HEK293 (cell line): Measurements from ENCODE around the gene FAM167B.

Experiments
- CTCF ChIA-PET: fragments of 350-600 bp; formaldehyde crosslinking; extraction: SDS; loops from one replicate; lab custom pipeline; 2021; ENCODE audit warnings: antibody characterized with exemption; lab: Yijun Ruan, JAX
- POLR2A ChIA-PET: fragments of 300-600 bp; formaldehyde crosslinking; extraction: SDS; loops from one replicate; lab custom pipeline; 2020; ENCODE audit warnings: antibody characterized with exemption, inconsistent platforms; lab: Yijun Ruan, JAX
- H3K27ac ChIP-seq: fragments of 200-500 bp; sonication (Bioruptor generic); 2 replicates; pipeline ENCODE4 v1.5.1; 2014; ENCODE audit warnings: low read depth, low read length, control low read depth, inconsistent platforms; ENCODE audit errors: extremely low read depth
- H3K36me3 ChIP-seq, 2 experiments: fragments of 200-500 bp in 1 of 2; sonication (Bioruptor generic) in 1 of 2; 1 replicate in 1 of 2; 2 replicates in 1 of 2; pipeline ENCODE4 v1.5.1; 2014 to 2017; ENCODE audit warnings: inconsistent platforms in 2 of 2, low read length in 2 of 2; ENCODE audit not compliant: control insufficient read depth in 2 of 2, insufficient read depth in 1 of 2
- H3K4me1 ChIP-seq: fragments of 200-500 bp; sonication (Bioruptor generic); 2 replicates; pipeline ENCODE4 v1.5.1; 2014; ENCODE audit warnings: mild to moderate bottlenecking, low read length, inconsistent platforms; ENCODE audit not compliant: control insufficient read depth, insufficient read depth
- H3K4me3 ChIP-seq: 2 replicates; pipeline ENCODE4 v1.5.1; 2011; ENCODE audit warnings: low read depth, mild to moderate bottlenecking, control low read depth, low read length, moderate library complexity
- H3K9me3 ChIP-seq: fragments of 200-500 bp; sonication (Bioruptor generic); 2 replicates; pipeline ENCODE4 v1.5.1; 2014; ENCODE audit warnings: low read depth, low read length, inconsistent platforms; ENCODE audit not compliant: control insufficient read depth, insufficient read depth
- RBAK ChIP-seq: fragments of 450-650 bp; formaldehyde crosslinking; IDR thresholded peaks from 2 replicates; pipeline ENCODE4 v1.5.1; 2016; ENCODE audit warnings: missing biosample characterization, missing genetic modification characterization
- SCRT2 ChIP-seq: fragments of 450-650 bp; formaldehyde crosslinking; IDR thresholded peaks from 2 replicates; pipeline ENCODE4 v1.5.1; 2016; ENCODE audit warnings: missing biosample characterization, missing genetic modification characterization
- ZBTB1 ChIP-seq: fragments of 450-650 bp; formaldehyde crosslinking; IDR thresholded peaks from 2 replicates; pipeline ENCODE4 v1.5.1; 2016; ENCODE audit warnings: missing biosample characterization, missing genetic modification characterization
- ZFP37 ChIP-seq: fragments of 450-650 bp; formaldehyde crosslinking; IDR thresholded peaks from 2 replicates; pipeline ENCODE4 v1.5.1; 2016; ENCODE audit warnings: missing biosample characterization, missing genetic modification characterization
- ZFP69B ChIP-seq: fragments of 450-650 bp; formaldehyde crosslinking; IDR thresholded peaks from 2 replicates; pipeline ENCODE4 v1.5.1; 2016; ENCODE audit warnings: missing biosample characterization, missing genetic modification characterization
- ZIC2 ChIP-seq: fragments of 450-650 bp; formaldehyde crosslinking; IDR thresholded peaks from 2 replicates; pipeline ENCODE4 v1.5.1; 2016; ENCODE audit warnings: missing biosample characterization, missing genetic modification characterization
- ZNF114 ChIP-seq: fragments of 450-650 bp; formaldehyde crosslinking; IDR thresholded peaks from 2 replicates; pipeline ENCODE4 v1.5.0; 2017; ENCODE audit warnings: missing biosample characterization, missing genetic modification characterization
- ZNF140 ChIP-seq: fragments of 450-650 bp; formaldehyde crosslinking; IDR thresholded peaks from 2 replicates; pipeline ENCODE4 v1.5.1; 2016; ENCODE audit warnings: missing biosample characterization, missing genetic modification characterization
- ZNF19 ChIP-seq: fragments of 450-650 bp; formaldehyde crosslinking; IDR thresholded peaks from 2 replicates; pipeline ENCODE4; 2016; ENCODE audit warnings: missing biosample characterization, missing genetic modification characterization, low read depth
- ZNF2 ChIP-seq: fragments of 450-650 bp; formaldehyde crosslinking; IDR thresholded peaks from 2 replicates; pipeline ENCODE4 v1.5.1; 2016; ENCODE audit warnings: missing biosample characterization, missing genetic modification characterization
- ZNF221 ChIP-seq: fragments of 450-650 bp; formaldehyde crosslinking; IDR thresholded peaks from 2 replicates; pipeline ENCODE4 v1.5.1; 2017; ENCODE audit warnings: missing biosample characterization, missing genetic modification characterization, borderline replicate concordance
- ZNF23 ChIP-seq: fragments of 450-650 bp; formaldehyde crosslinking; IDR thresholded peaks from 2 replicates; pipeline ENCODE4 v1.5.1; 2016; ENCODE audit warnings: missing biosample characterization, missing genetic modification characterization, borderline replicate concordance
- ZNF302 ChIP-seq: fragments of 450-650 bp; formaldehyde crosslinking; IDR thresholded peaks from 2 replicates; pipeline ENCODE4 v1.5.1; 2016; ENCODE audit warnings: missing biosample characterization, missing genetic modification characterization, low read depth
- ZNF335 ChIP-seq: fragments of 450-650 bp; formaldehyde crosslinking; conservative IDR thresholded peaks from 2 replicates; pipeline ENCODE4 v1.5.1; 2016; ENCODE audit warnings: missing biosample characterization, missing genetic modification characterization
- ZNF404 ChIP-seq: fragments of 450-650 bp; formaldehyde crosslinking; IDR thresholded peaks from 2 replicates; pipeline ENCODE4 v1.5.1; 2017; ENCODE audit warnings: missing biosample characterization, missing genetic modification characterization
- ZNF560 ChIP-seq: fragments of 450-650 bp; formaldehyde crosslinking; IDR thresholded peaks from 2 replicates; pipeline ENCODE4 v1.5.1; 2017; ENCODE audit warnings: missing biosample characterization, missing genetic modification characterization, borderline replicate concordance
- ZNF677 ChIP-seq: fragments of 450-650 bp; IDR thresholded peaks from 2 replicates; pipeline ENCODE4 v1.5.0; 2018; ENCODE audit warnings: missing biosample characterization, mild to moderate bottlenecking, missing genetic modification characterization, moderate library complexity
- TF ChIP-seq, protein P1 (sequence below): fragments of 450-650 bp; formaldehyde crosslinking; IDR thresholded peaks from 2 replicates; pipeline ENCODE4 v1.5.1; 2017; ENCODE audit warnings: missing biosample characterization, missing genetic modification characterization
- TF ChIP-seq, protein P2 (sequence below): fragments of 450-650 bp; formaldehyde crosslinking; IDR thresholded peaks from 2 replicates; pipeline ENCODE4 v1.5.1; 2017; ENCODE audit warnings: missing biosample characterization, missing genetic modification characterization
- TF ChIP-seq, protein P3 (sequence below): fragments of 450-650 bp; formaldehyde crosslinking; IDR thresholded peaks from 2 replicates; pipeline ENCODE4 v1.5.1; 2017; ENCODE audit warnings: missing biosample characterization, missing genetic modification characterization
- TF ChIP-seq, protein P4 (sequence below): fragments of 450-650 bp; IDR thresholded peaks from 2 replicates; pipeline ENCODE4 v1.5.1; 2018; ENCODE audit warnings: missing biosample characterization, mild to moderate bottlenecking, missing genetic modification characterization

The FAM167B gene

DNA sequence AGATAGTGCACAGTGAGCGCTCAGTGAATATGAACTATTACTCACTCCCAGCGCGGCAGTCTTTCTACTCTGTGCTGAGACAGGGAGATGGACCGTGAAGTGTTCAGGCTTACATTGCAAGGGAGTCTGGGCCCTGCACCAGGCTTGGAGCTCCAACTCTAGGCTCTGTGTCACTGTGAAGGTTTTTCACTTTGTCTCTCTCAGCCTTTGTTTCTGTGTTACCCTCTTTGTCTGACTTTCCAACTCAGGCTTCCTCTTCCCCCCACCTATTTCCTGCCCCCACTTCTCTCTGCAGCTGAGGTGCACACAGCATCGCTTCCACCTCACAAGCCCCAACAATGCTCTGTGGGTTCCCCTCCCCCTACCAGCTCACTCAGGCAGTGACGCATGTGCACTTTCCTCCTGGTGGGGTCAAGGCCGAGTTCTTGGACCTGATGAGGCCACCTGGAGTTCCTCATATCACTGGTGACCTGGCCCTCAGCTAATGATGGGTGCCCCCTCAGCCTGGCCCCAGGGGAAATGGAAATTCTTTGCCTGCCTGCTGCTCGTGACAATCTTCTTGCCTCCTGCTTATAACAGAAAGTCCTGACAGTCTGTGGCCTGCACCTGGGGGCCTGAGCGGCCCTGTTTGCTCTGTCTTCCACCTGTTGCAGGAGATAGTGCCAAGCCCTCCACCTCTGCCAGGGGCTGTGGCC lies 3.0 kb downstream of the FAM167B start:
- Histone ChIP-seq H3K9me3 (no peaks in the 10 kb centered on the region), H3K4me1 (no peaks in the 10 kb centered on the region), H3K4me3 (no peak overlapping the region), H3K27ac (no peak overlapping the region), H3K36me3 (no peaks in the 10 kb centered on the region)
- TF ChIP-seq ZNF677 (tag by site-specific recombination) (no peak), SCRT2 (tag by site-specific recombination) (peak; percentile 92), ZFP37 (tag by site-specific recombination) (no peak), ZNF404 (tag by site-specific recombination) (no peak)
- TF ChIP-seq, protein P1, sequence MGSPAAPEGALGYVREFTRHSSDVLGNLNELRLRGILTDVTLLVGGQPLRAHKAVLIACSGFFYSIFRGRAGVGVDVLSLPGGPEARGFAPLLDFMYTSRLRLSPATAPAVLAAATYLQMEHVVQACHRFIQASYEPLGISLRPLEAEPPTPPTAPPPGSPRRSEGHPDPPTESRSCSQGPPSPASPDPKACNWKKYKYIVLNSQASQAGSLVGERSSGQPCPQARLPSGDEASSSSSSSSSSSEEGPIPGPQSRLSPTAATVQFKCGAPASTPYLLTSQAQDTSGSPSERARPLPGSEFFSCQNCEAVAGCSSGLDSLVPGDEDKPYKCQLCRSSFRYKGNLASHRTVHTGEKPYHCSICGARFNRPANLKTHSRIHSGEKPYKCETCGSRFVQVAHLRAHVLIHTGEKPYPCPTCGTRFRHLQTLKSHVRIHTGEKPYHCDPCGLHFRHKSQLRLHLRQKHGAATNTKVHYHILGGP (tag by site-specific recombination), result no peak
- TF ChIP-seq, protein P2, sequence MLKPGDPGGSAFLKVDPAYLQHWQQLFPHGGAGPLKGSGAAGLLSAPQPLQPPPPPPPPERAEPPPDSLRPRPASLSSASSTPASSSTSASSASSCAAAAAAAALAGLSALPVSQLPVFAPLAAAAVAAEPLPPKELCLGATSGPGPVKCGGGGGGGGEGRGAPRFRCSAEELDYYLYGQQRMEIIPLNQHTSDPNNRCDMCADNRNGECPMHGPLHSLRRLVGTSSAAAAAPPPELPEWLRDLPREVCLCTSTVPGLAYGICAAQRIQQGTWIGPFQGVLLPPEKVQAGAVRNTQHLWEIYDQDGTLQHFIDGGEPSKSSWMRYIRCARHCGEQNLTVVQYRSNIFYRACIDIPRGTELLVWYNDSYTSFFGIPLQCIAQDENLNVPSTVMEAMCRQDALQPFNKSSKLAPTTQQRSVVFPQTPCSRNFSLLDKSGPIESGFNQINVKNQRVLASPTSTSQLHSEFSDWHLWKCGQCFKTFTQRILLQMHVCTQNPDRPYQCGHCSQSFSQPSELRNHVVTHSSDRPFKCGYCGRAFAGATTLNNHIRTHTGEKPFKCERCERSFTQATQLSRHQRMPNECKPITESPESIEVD (tag by site-specific recombination), result no peak
- TF ChIP-seq, protein P3, sequence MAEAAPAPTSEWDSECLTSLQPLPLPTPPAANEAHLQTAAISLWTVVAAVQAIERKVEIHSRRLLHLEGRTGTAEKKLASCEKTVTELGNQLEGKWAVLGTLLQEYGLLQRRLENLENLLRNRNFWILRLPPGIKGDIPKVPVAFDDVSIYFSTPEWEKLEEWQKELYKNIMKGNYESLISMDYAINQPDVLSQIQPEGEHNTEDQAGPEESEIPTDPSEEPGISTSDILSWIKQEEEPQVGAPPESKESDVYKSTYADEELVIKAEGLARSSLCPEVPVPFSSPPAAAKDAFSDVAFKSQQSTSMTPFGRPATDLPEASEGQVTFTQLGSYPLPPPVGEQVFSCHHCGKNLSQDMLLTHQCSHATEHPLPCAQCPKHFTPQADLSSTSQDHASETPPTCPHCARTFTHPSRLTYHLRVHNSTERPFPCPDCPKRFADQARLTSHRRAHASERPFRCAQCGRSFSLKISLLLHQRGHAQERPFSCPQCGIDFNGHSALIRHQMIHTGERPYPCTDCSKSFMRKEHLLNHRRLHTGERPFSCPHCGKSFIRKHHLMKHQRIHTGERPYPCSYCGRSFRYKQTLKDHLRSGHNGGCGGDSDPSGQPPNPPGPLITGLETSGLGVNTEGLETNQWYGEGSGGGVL (tag by site-specific recombination), result peak; percentile 42
- CTCF ChIA-PET, result interaction anchor here (0.6 to 4.0 kb wide), 8 partner anchors 11 to 1032 kb away, joined by 3 to 33 read pairs (median 4); no protein-coding TSS in a partner anchor
- POLR2A ChIA-PET, result interaction anchor here (0.5 to 1.5 kb wide), 2 partner anchors 23 to 42 kb away, joined by 3 to 5 read pairs; partner anchors contain the start of gene HDAC1

- POLR2A ChIA-PET, result interaction anchor here (1.5 kb wide), 1 partner anchor 40 kb away, joined by 3 read pairs; the partner anchor contains the start of gene HDAC1
- TF ChIP-seq ZNF114 (tag by site-specific recombination) (no peak), ZNF560 (tag by site-specific recombination) (no peak), ZBTB1 (no peak), ZNF221 (tag by site-specific recombination) (no peak), RBAK (tag by site-specific recombination) (no peak), ZNF19 (no peak), ZNF2 (no peak), ZNF335 (tag by site-specific recombination) (no peak), ZNF140 (tag by site-specific recombination) (no peak), ZIC2 (tag by site-specific recombination) (no peak), ZNF302 (tag by site-specific recombination) (no peak), ZNF23 (tag by site-specific recombination) (no peak), ZFP69B (tag by site-specific recombination) (no peak)
- TF ChIP-seq, protein P4, sequence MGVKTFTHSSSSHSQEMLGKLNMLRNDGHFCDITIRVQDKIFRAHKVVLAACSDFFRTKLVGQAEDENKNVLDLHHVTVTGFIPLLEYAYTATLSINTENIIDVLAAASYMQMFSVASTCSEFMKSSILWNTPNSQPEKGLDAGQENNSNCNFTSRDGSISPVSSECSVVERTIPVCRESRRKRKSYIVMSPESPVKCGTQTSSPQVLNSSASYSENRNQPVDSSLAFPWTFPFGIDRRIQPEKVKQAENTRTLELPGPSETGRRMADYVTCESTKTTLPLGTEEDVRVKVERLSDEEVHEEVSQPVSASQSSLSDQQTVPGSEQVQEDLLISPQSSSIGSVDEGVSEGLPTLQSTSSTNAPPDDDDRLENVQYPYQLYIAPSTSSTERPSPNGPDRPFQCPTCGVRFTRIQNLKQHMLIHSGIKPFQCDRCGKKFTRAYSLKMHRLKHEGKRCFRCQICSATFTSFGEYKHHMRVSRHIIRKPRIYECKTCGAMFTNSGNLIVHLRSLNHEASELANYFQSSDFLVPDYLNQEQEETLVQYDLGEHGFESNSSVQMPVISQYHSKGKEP (tag by site-specific recombination), result no peak
- TF ChIP-seq, all 188 proteins: peak for 0
- CTCF ChIA-PET, result interaction anchor here (0.6 to 1.0 kb wide), 4 partner anchors 10 to 1033 kb away, joined by 3 to 6 read pairs (median 4); no protein-coding TSS in a partner anchor
- Histone ChIP-seq H3K27ac (no peak within 1 kb of the TSS), H3K4me3 (no peak within 1 kb of the TSS), H3K4me1 (no peaks in the 10 kb centered on the region), H3K36me3 (no peaks in the 10 kb centered on the region), H3K9me3 (no peaks in the 10 kb centered on the region)
These were observed 4.1 kb downstream of the FAM167B start, which contains the start of gene LCK for GRCh38 chr1:32250893-32251716. TSS of gene LCK (plus strand) at chr1:32251265. CDS start at chr1:32274330, 23,065 bp downstream.
